Prostate gland (tissue), 2 donors: Measurements from ENCODE around the gene PCDHA5.

ENCODE experiments used
- POLR2A ChIP-seq: fragments of 450-650 bp; IDR thresholded peaks from one replicate; pipeline ENCODE4 v1.6.1; 2016; ENCODE audit warnings: antibody characterized with exemption, mild to moderate bottlenecking
- POLR2AphosphoS5 ChIP-seq: sonication (generic); formaldehyde crosslinking; IDR thresholded peaks from one replicate; pipeline ENCODE4 v1.6.1; 2017; ENCODE audit warnings: antibody characterized with exemption
- TF ChIP-seq, protein P1 (sequence below), 4 experiments: fragments of 200-600 bp in 2 of 4; fragments of 450-650 bp in 2 of 4; sonication (generic) in 2 of 4; IDR thresholded peaks; 1 replicate in 3 of 4; 2 replicates in 1 of 4; pipeline ENCODE4 v1.5.1; 2016 to 2019; ENCODE audit warnings: antibody characterized with exemption in 4 of 4, mild to moderate bottlenecking in 2 of 4, moderate library complexity in 2 of 4

- TF ChIP-seq, protein P1, sequence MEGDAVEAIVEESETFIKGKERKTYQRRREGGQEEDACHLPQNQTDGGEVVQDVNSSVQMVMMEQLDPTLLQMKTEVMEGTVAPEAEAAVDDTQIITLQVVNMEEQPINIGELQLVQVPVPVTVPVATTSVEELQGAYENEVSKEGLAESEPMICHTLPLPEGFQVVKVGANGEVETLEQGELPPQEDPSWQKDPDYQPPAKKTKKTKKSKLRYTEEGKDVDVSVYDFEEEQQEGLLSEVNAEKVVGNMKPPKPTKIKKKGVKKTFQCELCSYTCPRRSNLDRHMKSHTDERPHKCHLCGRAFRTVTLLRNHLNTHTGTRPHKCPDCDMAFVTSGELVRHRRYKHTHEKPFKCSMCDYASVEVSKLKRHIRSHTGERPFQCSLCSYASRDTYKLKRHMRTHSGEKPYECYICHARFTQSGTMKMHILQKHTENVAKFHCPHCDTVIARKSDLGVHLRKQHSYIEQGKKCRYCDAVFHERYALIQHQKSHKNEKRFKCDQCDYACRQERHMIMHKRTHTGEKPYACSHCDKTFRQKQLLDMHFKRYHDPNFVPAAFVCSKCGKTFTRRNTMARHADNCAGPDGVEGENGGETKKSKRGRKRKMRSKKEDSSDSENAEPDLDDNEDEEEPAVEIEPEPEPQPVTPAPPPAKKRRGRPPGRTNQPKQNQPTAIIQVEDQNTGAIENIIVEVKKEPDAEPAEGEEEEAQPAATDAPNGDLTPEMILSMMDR (IDR thresholded peaks at IDR 0.05), result no peak
- no peak for TF ChIP-seq POLR2A
- no peak for TF ChIP-seq POLR2AphosphoS5
These were observed 12.5 kb upstream of the PCDHA5 start for GRCh38 chr5:140808889-140809291.
